Spinal cord (tissue), 10 donors: Measurements from ENCODE around the gene LACTBL1. TPM values are rescaled to one million over a fixed set of nuclear protein-coding genes. Genes with fewer than 3 reads are reported as not detected.
A peak's percentile ranks its signal among the peaks of the same experiment; 100 is the strongest.
"Not testable (repeated sequence)": the region's sequence is repeated elsewhere in the genome, so short reads cannot be mapped to it uniquely, and the experiment has no call there.

Source experiments
- DNase-seq, 6 donors: peaks; one replicate each; pipeline versions ENCODE4 v3.0.0 to v3.0.0-alpha.2; 2013 to 2015; ENCODE audit warnings: low spot score in 6 of 6, low read depth in 4 of 6
- H3K27ac ChIP-seq: one replicate; pipeline ENCODE4 v1.5.1; 2013; ENCODE audit warnings: low read depth, low read length, control low read depth
- H3K27me3 ChIP-seq: one replicate; pipeline ENCODE4 v1.6.1; 2013; ENCODE audit warnings: low read length; ENCODE audit not compliant: control insufficient read depth, insufficient read depth
- H3K36me3 ChIP-seq: one replicate; pipeline ENCODE4 v1.6.1; 2013; ENCODE audit warnings: low read length; ENCODE audit not compliant: control insufficient read depth, insufficient read depth
- H3K4me1 ChIP-seq: one replicate; pipeline ENCODE4 v1.6.1; 2013; ENCODE audit warnings: low read length; ENCODE audit not compliant: control insufficient read depth, insufficient read depth
- H3K4me3 ChIP-seq: one replicate; pipeline ENCODE4 v1.5.1; 2013; ENCODE audit warnings: low read depth, low read length, control low read depth
- H3K9me3 ChIP-seq: one replicate; pipeline ENCODE4 v1.6.1; 2013; ENCODE audit warnings: low read length; ENCODE audit not compliant: control insufficient read depth, insufficient read depth
- WGBS: methylation state at CpG from one replicate; pipeline ENCODE4 v1.1.5; 2013; ENCODE audit warnings: missing lambda C conversion rate; ENCODE audit not compliant: insufficient coverage; 5-methylcytosine and 5-hydroxymethylcytosine counted together
- polyA plus RNA-seq, 2 donors: library from polyadenylated mRNA; unstranded; fragments of 120-200 nt; gene quantifications; one replicate each; pipeline ENCODE4 v1.2.1, GENCODE V29; 2013; ENCODE audit not compliant: insufficient read length in 2 of 2
- total RNA-seq, 2 donors: library from RNA; depleted of rRNA in 1 of 2; stranded (reverse); fragments of 120-200 nt in 1 of 2; fragments of >200 nt in 1 of 2; gene quantifications; one replicate each; pipeline versions ENCODE4 v1.2.3 to v1.2.4, GENCODE V29; 2013 to 2014
- donor health status: healthy.

LACTBL1 gene
- total and polyA plus RNA-seq, 4 donors: not detected

GRCh38 chr1:22983944-22984343 lies 11.3 kb upstream of the LACTBL1 start:
- no peaks in the 10 kb centered on the region for H3K9me3 ChIP-seq
- 89% methylated on average over 3 of the region's 4 CpGs for WGBS
- no peak for DNase-seq

GRCh38 chr1:22980471-22980790 lies 7.8 kb upstream of the LACTBL1 start:
- 78% methylated on average over 1 of the region's 3 CpGs for WGBS
- not testable (repeated sequence) for H3K4me3 ChIP-seq, H3K9me3 ChIP-seq, H3K27me3 ChIP-seq, H3K27ac ChIP-seq, DNase-seq, H3K36me3 ChIP-seq, H3K4me1 ChIP-seq

More at GRCh38 chr1:22983944-22984343, 11.3 kb upstream of the LACTBL1 start:
- Histone ChIP-seq H3K4me1 (no peaks in the 10 kb centered on the region), H3K27me3 (no peaks in the 10 kb centered on the region), H3K36me3 (no peaks in the 10 kb centered on the region), H3K27ac (no peak overlapping the region), H3K4me3 (no peak overlapping the region)

- peaks cover 6% of the 10 kb centered on the region for H3K4me1 ChIP-seq
- H3K9me3 ChIP-seq: no peaks in the 10 kb centered on the region
- no peaks in the 10 kb centered on the region for H3K36me3 ChIP-seq
- H3K4me3 ChIP-seq: no peak overlapping the region
- H3K27ac ChIP-seq: no peak overlapping the region
- no CpG with 5 or more reads among the region's 3 CpGs for WGBS
- no peak for DNase-seq
- no peaks in the 10 kb centered on the region for H3K27me3 ChIP-seq
These were observed 5.6 kb upstream of the LACTBL1 start for GRCh38 chr1:22978299-22978698.

- DNase-seq: peak; percentile 35 to 88 (median 50)
- Histone ChIP-seq H3K9me3 (no peaks in the 10 kb centered on the region), H3K36me3 (no peaks in the 10 kb centered on the region), H3K4me3 (no peak overlapping the region), H3K27me3 (peaks cover 3% of the 10 kb centered on the region), H3K4me1 (peaks cover 9% of the 10 kb centered on the region), H3K27ac (no peak overlapping the region)
- 41% methylated on average over 7 of the region's 9 CpGs for WGBS
These were observed 4.0 kb upstream of the LACTBL1 start for GRCh38 chr1:22976461-22977243.

- DNase-seq: no peak
- Histone ChIP-seq H3K27me3 (peaks cover 5% of the 10 kb centered on the region), H3K4me3 (no peak overlapping the region), H3K27ac (no peak overlapping the region), H3K4me1 (peaks cover 13% of the 10 kb centered on the region), H3K36me3 (no peaks in the 10 kb centered on the region), H3K9me3 (no peaks in the 10 kb centered on the region)
- WGBS: 93% methylated on average over 2 of the region's 4 CpGs
These were observed 3.4 kb upstream of the LACTBL1 start for GRCh38 chr1:22976127-22976460.

GRCh38 chr1:22975694-22976093 lies 3.0 kb upstream of the LACTBL1 start:
- no peak for DNase-seq
- Histone ChIP-seq H3K4me3 (no peak overlapping the region), H3K27ac (no peak overlapping the region), H3K36me3 (no peaks in the 10 kb centered on the region), H3K27me3 (peaks cover 5% of the 10 kb centered on the region), H3K9me3 (no peaks in the 10 kb centered on the region), H3K4me1 (peaks cover 16% of the 10 kb centered on the region)
- WGBS: 79% methylated on average over 2 of the region's 3 CpGs

GRCh38 chr1:22971611-22972405 lies 858 bp downstream of the LACTBL1 start:
- Histone ChIP-seq H3K4me1 (peaks cover 16% of the 10 kb centered on the region), H3K4me3 (no peak overlapping the region), H3K9me3 (no peaks in the 10 kb centered on the region), H3K27me3 (peaks cover 9% of the 10 kb centered on the region), H3K27ac (no peak overlapping the region), H3K36me3 (no peaks in the 10 kb centered on the region)
- DNase-seq: no peak
- 65% methylated on average over 5 of the region's 5 CpGs for WGBS

- no peak overlapping the region for H3K27ac ChIP-seq
- no peaks in the 10 kb centered on the region for H3K9me3 ChIP-seq
- H3K4me1 ChIP-seq: peaks cover 13% of the 10 kb centered on the region
- WGBS: 26% methylated on average over 3 of the region's 3 CpGs
- DNase-seq: peak in 1 of 6 donors; percentile 6
- H3K27me3 ChIP-seq: peaks cover 9% of the 10 kb centered on the region
- no peaks in the 10 kb centered on the region for H3K36me3 ChIP-seq
- no peak overlapping the region for H3K4me3 ChIP-seq
These were observed 1.5 kb downstream of the LACTBL1 start for GRCh38 chr1:22971161-22971560.

- H3K27me3 ChIP-seq: peaks cover 9% of the 10 kb centered on the region
- no peak overlapping the region for H3K27ac ChIP-seq
- peaks cover 10% of the 10 kb centered on the region for H3K4me1 ChIP-seq
- H3K4me3 ChIP-seq: no peak overlapping the region
- H3K36me3 ChIP-seq: no peaks in the 10 kb centered on the region
- no peaks in the 10 kb centered on the region for H3K9me3 ChIP-seq
- 100% methylated on average over 1 of the region's 2 CpGs for WGBS
- no peak for DNase-seq
These were observed 2.6 kb downstream of the LACTBL1 start for GRCh38 chr1:22970096-22970495.

GRCh38 chr1:22969304-22969709 lies 3.4 kb downstream of the LACTBL1 start:
- WGBS: 8% methylated on average over 5 of the region's 5 CpGs
- Histone ChIP-seq H3K9me3 (no peaks in the 10 kb centered on the region), H3K27ac (no peak overlapping the region), H3K27me3 (peaks cover 9% of the 10 kb centered on the region), H3K4me1 (peaks cover 10% of the 10 kb centered on the region), H3K4me3 (no peak overlapping the region), H3K36me3 (no peaks in the 10 kb centered on the region)
- DNase-seq: peak; percentile 52 to 94 (median 70)
